GM18498 (cell line): ENCODE data around the gene PRKRIP1.
A peak's percentile ranks its signal among the peaks of the same experiment; 100 is the strongest.
"Not testable (repeated sequence)": the region's sequence is repeated elsewhere in the genome, so short reads cannot be mapped to it uniquely, and the experiment has no call there.

Experiments
- ATAC-seq: cut with Tn5 transposase; IDR thresholded peaks from one replicate; pipeline ENCODE4 v1.9.1; 2021; ENCODE audit warnings: mild to moderate bottlenecking, moderate library complexity; ENCODE audit not compliant: unreplicated experiment

The PRKRIP1 gene

GRCh38 chr7:102395873-102396709 is at the start of gene PRKRIP1:
TSS of gene PRKRIP1 (plus strand) at chr7:102396363. CDS start at chr7:102396412, 49 bp downstream.
- peak; percentile 98 for ATAC-seq

- ATAC-seq, result not testable (repeated sequence)
Measured at GRCh38 chr7:102346983-102347382, 49.2 kb upstream of the PRKRIP1 start.

GRCh38 chr7:102356344-102356743 is 39.8 kb upstream of the PRKRIP1 start, which contains the start of gene SPDYE6:
TSS of gene SPDYE6 (minus strand) at chr7:102356444. CDS start at chr7:102356023, 421 bp downstream.
- not testable (repeated sequence) for ATAC-seq

GRCh38 chr7:102363549-102364393 is 32.4 kb upstream of the PRKRIP1 start:
- ATAC-seq, result peak; percentile 97

GRCh38 chr7:102364394-102364886 is 31.7 kb upstream of the PRKRIP1 start:
- ATAC-seq, result not testable (repeated sequence)

- not testable (repeated sequence) for ATAC-seq
Measured at GRCh38 chr7:102365390-102365789, 30.8 kb upstream of the PRKRIP1 start.

- not testable (repeated sequence) for ATAC-seq
Measured at GRCh38 chr7:102370038-102370437, 26.1 kb upstream of the PRKRIP1 start.

GRCh38 chr7:102372796-102373195 is 23.4 kb upstream of the PRKRIP1 start:
- ATAC-seq, result not testable (repeated sequence)

- ATAC-seq, result no peak
Measured at GRCh38 chr7:102376964-102377466, 19.1 kb upstream of the PRKRIP1 start.

GRCh38 chr7:102380837-102381236 is 15.3 kb upstream of the PRKRIP1 start:
- not testable (repeated sequence) for ATAC-seq

- ATAC-seq, result not testable (repeated sequence)
Measured at GRCh38 chr7:102381696-102382425, 14.3 kb upstream of the PRKRIP1 start.

GRCh38 chr7:102387064-102387463 is 9.1 kb upstream of the PRKRIP1 start:
- no peak for ATAC-seq

GRCh38 chr7:102389810-102390209 is 6.4 kb upstream of the PRKRIP1 start:
- ATAC-seq, result no peak

GRCh38 chr7:102390697-102391484 is 5.3 kb upstream of the PRKRIP1 start:
- ATAC-seq, result no peak

GRCh38 chr7:102392330-102392729 is 3.8 kb upstream of the PRKRIP1 start:
- no peak for ATAC-seq

GRCh38 chr7:102393467-102393866 is 2.7 kb upstream of the PRKRIP1 start:
- ATAC-seq, result no peak

GRCh38 chr7:102395592-102395872 is 631 bp upstream of the PRKRIP1 start:
- peak; percentile 1 for ATAC-seq

- no peak for ATAC-seq
Measured at GRCh38 chr7:102396710-102397019, 502 bp downstream of the PRKRIP1 start.

- ATAC-seq, result no peak
Measured at GRCh38 chr7:102398543-102398942, 2.4 kb downstream of the PRKRIP1 start.

GRCh38 chr7:102400360-102400759 is 4.2 kb downstream of the PRKRIP1 start:
- ATAC-seq, result no peak
